ENCODE measurements around the gene SCGB1D1.

- TF ChIP-seq, protein P1, sequence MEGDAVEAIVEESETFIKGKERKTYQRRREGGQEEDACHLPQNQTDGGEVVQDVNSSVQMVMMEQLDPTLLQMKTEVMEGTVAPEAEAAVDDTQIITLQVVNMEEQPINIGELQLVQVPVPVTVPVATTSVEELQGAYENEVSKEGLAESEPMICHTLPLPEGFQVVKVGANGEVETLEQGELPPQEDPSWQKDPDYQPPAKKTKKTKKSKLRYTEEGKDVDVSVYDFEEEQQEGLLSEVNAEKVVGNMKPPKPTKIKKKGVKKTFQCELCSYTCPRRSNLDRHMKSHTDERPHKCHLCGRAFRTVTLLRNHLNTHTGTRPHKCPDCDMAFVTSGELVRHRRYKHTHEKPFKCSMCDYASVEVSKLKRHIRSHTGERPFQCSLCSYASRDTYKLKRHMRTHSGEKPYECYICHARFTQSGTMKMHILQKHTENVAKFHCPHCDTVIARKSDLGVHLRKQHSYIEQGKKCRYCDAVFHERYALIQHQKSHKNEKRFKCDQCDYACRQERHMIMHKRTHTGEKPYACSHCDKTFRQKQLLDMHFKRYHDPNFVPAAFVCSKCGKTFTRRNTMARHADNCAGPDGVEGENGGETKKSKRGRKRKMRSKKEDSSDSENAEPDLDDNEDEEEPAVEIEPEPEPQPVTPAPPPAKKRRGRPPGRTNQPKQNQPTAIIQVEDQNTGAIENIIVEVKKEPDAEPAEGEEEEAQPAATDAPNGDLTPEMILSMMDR (IDR thresholded peaks at IDR 0.05 in 2 of 3, conservative IDR thresholded peaks at IDR 0.05 in 1 of 3; ENCODE audit: control insufficient read depth in 2 of 3, extremely low read depth in 1 of 3, insufficient read depth in 1 of 3, low read depth in 3 of 3, low read length in 3 of 3), result no peak
- TF ChIP-seq MXI1 (IDR thresholded peaks at IDR 0.05; ENCODE audit: low read depth, low read length), result no peak
- no peak for TF ChIP-seq GABPA (IDR thresholded peaks at IDR 0.05; ENCODE audit: low read depth)
- TF ChIP-seq NFYB (IDR thresholded peaks at IDR 0.05; ENCODE audit: insufficient read depth, low read depth, low read length), result no peak
- no peak for TF ChIP-seq ZNF592 (IDR thresholded peaks at IDR 0.05)
- TF ChIP-seq, protein P2, sequence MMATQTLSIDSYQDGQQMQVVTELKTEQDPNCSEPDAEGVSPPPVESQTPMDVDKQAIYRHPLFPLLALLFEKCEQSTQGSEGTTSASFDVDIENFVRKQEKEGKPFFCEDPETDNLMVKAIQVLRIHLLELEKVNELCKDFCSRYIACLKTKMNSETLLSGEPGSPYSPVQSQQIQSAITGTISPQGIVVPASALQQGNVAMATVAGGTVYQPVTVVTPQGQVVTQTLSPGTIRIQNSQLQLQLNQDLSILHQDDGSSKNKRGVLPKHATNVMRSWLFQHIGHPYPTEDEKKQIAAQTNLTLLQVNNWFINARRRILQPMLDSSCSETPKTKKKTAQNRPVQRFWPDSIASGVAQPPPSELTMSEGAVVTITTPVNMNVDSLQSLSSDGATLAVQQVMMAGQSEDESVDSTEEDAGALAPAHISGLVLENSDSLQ (IDR thresholded peaks at IDR 0.05), result no peak
- TF ChIP-seq ZBED1 (IDR thresholded peaks at IDR 0.05; ENCODE audit: borderline replicate concordance), result no peak
- TF ChIP-seq, protein P3, sequence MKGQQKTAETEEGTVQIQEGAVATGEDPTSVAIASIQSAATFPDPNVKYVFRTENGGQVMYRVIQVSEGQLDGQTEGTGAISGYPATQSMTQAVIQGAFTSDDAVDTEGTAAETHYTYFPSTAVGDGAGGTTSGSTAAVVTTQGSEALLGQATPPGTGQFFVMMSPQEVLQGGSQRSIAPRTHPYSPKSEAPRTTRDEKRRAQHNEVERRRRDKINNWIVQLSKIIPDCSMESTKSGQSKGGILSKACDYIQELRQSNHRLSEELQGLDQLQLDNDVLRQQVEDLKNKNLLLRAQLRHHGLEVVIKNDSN (IDR thresholded peaks at IDR 0.05; ENCODE audit: borderline replicate concordance, extremely low read length, insufficient read depth, low read depth, low read length), result no peak
Measured at GRCh38 chr11:62241095-62241494, 51.1 kb downstream of the SCGB1D1 start.

Data from GM12878 (cell line).